Stimulated activated CD8-positive, alpha-beta memory T cell treated with anti-CD3 and anti-CD28 coated beads, Interleukin-4, amount 100 ng/mL, for 4 hours (primary cell): ENCODE data around the gene LCOR.
"Not testable (repeated sequence)": the region's sequence is repeated elsewhere in the genome, so short reads cannot be mapped to it uniquely, and the experiment has no call there.

ENCODE experiments used
- DNase-seq, 2 donors: peaks; one replicate each; pipeline ENCODE4 v3.0.0-alpha.2; 2020; ENCODE audit warnings: low read depth in 2 of 2, low spot score in 1 of 2

LCOR gene

GRCh38 chr10:96838529-96838928, 6.4 kb downstream of the LCOR start:
- DNase-seq, result no peak

- DNase-seq, result no peak
Observed at GRCh38 chr10:96840841-96841518, 8.9 kb downstream of the LCOR start.

- DNase-seq, result no peak
Observed at GRCh38 chr10:96842896-96843723, 11.0 kb downstream of the LCOR start.

- DNase-seq, result no peak
Observed at GRCh38 chr10:96843823-96844222, 11.7 kb downstream of the LCOR start.

- DNase-seq, result no peak
Observed at GRCh38 chr10:96846395-96846794, 14.3 kb downstream of the LCOR start.

GRCh38 chr10:96846926-96847325, 14.8 kb downstream of the LCOR start:
- DNase-seq, result no peak

- DNase-seq, result not testable (repeated sequence)
Observed at GRCh38 chr10:96847356-96847755, 15.3 kb downstream of the LCOR start.

- DNase-seq, result no peak
Observed at GRCh38 chr10:96850113-96850512, 18.0 kb downstream of the LCOR start.

- no peak for DNase-seq
Observed at GRCh38 chr10:96850825-96851224, 18.7 kb downstream of the LCOR start.

- no peak for DNase-seq
Observed at GRCh38 chr10:96851281-96851680, 19.2 kb downstream of the LCOR start.

- DNase-seq, result no peak
Observed at GRCh38 chr10:96856317-96856716, 24.2 kb downstream of the LCOR start.

- no peak for DNase-seq
Observed at GRCh38 chr10:96857301-96858012, 25.4 kb downstream of the LCOR start.

- DNase-seq, result no peak
Observed at GRCh38 chr10:96858038-96858705, 26.1 kb downstream of the LCOR start.

GRCh38 chr10:96858706-96859050, 26.6 kb downstream of the LCOR start:
- no peak for DNase-seq

- no peak for DNase-seq
Observed at GRCh38 chr10:96860631-96861277, 28.7 kb downstream of the LCOR start.

GRCh38 chr10:96863922-96864543, 31.9 kb downstream of the LCOR start:
- no peak for DNase-seq

- no peak for DNase-seq
Observed at GRCh38 chr10:96873086-96873485, 41.0 kb downstream of the LCOR start.

- DNase-seq, result no peak
Observed at GRCh38 chr10:96873756-96874467, 41.8 kb downstream of the LCOR start.

GRCh38 chr10:96878057-96878456, 46.0 kb downstream of the LCOR start:
- no peak for DNase-seq

- DNase-seq, result no peak
Observed at GRCh38 chr10:96880575-96880974, 48.5 kb downstream of the LCOR start.
